Measurements from ENCODE around the gene PLEKHG3. TPM values are rescaled to one million over a fixed set of nuclear protein-coding genes. Genes with fewer than 3 reads are reported as not detected.

The PLEKHG3 gene
- total RNA-seq, 2 donors from 2014 or later, result 57.8 to 69.7 TPM

GRCh38 chr14:64769096-64770020 is 65.1 kb downstream of the PLEKHG3 start:
- no peaks in the 10 kb centered on the region for H3K36me3 ChIP-seq
- intact Hi-C loops (cut with DNase I), result no loop called here
- H3K4me3 ChIP-seq, result no peak overlapping the region
- H3K4me1 ChIP-seq (replicated peaks), result no peaks in the 10 kb centered on the region
- DNase-seq (ENCODE audit: low spot score), result no peak
- TF ChIP-seq POLR2AphosphoS5 (IDR thresholded peaks at IDR 0.05) (no peak), CTCF (IDR thresholded peaks at IDR 0.05) (no peak), POLR2A (IDR thresholded peaks at IDR 0.05) (no peak)
- H3K27ac ChIP-seq, result no peak overlapping the region
- no peaks in the 10 kb centered on the region for H3K9me3 ChIP-seq
- 89% methylated on average over 16 of the region's 17 CpGs for WGBS
- no peaks in the 10 kb centered on the region for H3K27me3 ChIP-seq (replicated peaks; ENCODE audit: insufficient read depth)

- intact Hi-C loops (cut with DNase I), result no loop called here
- Histone ChIP-seq H3K36me3 (no peaks in the 10 kb centered on the region), H3K9me3 (no peaks in the 10 kb centered on the region), H3K4me1 (replicated peaks) (no peaks in the 10 kb centered on the region), H3K27me3 (replicated peaks; ENCODE audit: insufficient read depth) (no peaks in the 10 kb centered on the region), H3K27ac (no peak overlapping the region), H3K4me3 (no peak overlapping the region)
- DNase-seq (ENCODE audit: low spot score), result no peak
- TF ChIP-seq POLR2A (IDR thresholded peaks at IDR 0.05) (no peak), POLR2AphosphoS5 (IDR thresholded peaks at IDR 0.05) (no peak), CTCF (IDR thresholded peaks at IDR 0.05) (no peak)
- WGBS, result 94% methylated on average over 17 of the region's 18 CpGs
These were observed 66.5 kb downstream of the PLEKHG3 start for GRCh38 chr14:64770751-64771150.

GRCh38 chr14:64771161-64771560 is 66.9 kb downstream of the PLEKHG3 start:
- Histone ChIP-seq H3K4me3 (no peak overlapping the region), H3K4me1 (replicated peaks) (no peaks in the 10 kb centered on the region), H3K27ac (no peak overlapping the region), H3K9me3 (no peaks in the 10 kb centered on the region), H3K36me3 (no peaks in the 10 kb centered on the region), H3K27me3 (replicated peaks; ENCODE audit: insufficient read depth) (no peaks in the 10 kb centered on the region)
- no peak for DNase-seq (ENCODE audit: low spot score)
- WGBS, result 82% methylated on average over 2 of the region's 2 CpGs
- intact Hi-C loops (cut with DNase I), result no loop called here
- no peak for TF ChIP-seq POLR2A (IDR thresholded peaks at IDR 0.05)
- no peak for TF ChIP-seq CTCF (IDR thresholded peaks at IDR 0.05)
- no peak for TF ChIP-seq POLR2AphosphoS5 (IDR thresholded peaks at IDR 0.05)

- Histone ChIP-seq H3K27ac (no peak overlapping the region), H3K9me3 (no peaks in the 10 kb centered on the region), H3K4me1 (replicated peaks) (no peaks in the 10 kb centered on the region), H3K4me3 (no peak overlapping the region), H3K36me3 (no peaks in the 10 kb centered on the region), H3K27me3 (replicated peaks; ENCODE audit: insufficient read depth) (no peaks in the 10 kb centered on the region)
- no peak for DNase-seq (ENCODE audit: low spot score)
- WGBS, result 94% methylated on average over 27 of the region's 36 CpGs
- no peak for TF ChIP-seq POLR2A (IDR thresholded peaks at IDR 0.05)
- TF ChIP-seq POLR2AphosphoS5 (IDR thresholded peaks at IDR 0.05), result no peak
- TF ChIP-seq CTCF (IDR thresholded peaks at IDR 0.05), result no peak
- intact Hi-C loops (cut with DNase I), result no loop called here
These were observed 68.2 kb downstream of the PLEKHG3 start for GRCh38 chr14:64772397-64772950.
